Chondrocyte (in vitro differentiated cells): ENCODE measurements around the gene METTL25B. TPM values are rescaled to one million over a fixed set of nuclear protein-coding genes. Genes with fewer than 3 reads are reported as not detected.

Experiments
- DNase-seq: peaks from one replicate; pipeline ENCODE4 v3.0.0; 2021; ENCODE audit warnings: mixed read lengths, low spot score
- H3K27ac Mint-ChIP-seq: one replicate; pipeline ENCODE4 v1.8.0; 2021; ENCODE audit warnings: mild to moderate bottlenecking, moderate library complexity, mixed read lengths; ENCODE audit not compliant: unreplicated experiment
- H3K27me3 Mint-ChIP-seq: 2 replicates; pipeline ENCODE4 v1.8.0; 2021; ENCODE audit warnings: low read depth, mixed read lengths
- H3K36me3 Mint-ChIP-seq: 2 replicates; pipeline ENCODE4 v1.8.0; 2021; ENCODE audit warnings: low read depth, mixed read lengths
- H3K4me1 Mint-ChIP-seq: 2 replicates; pipeline ENCODE4 v1.8.0; 2021; ENCODE audit warnings: low read depth, mild to moderate bottlenecking, mixed read lengths
- H3K4me3 Mint-ChIP-seq: one replicate; pipeline ENCODE4 v1.8.0; 2021; ENCODE audit warnings: mild to moderate bottlenecking, moderate library complexity, mixed read lengths; ENCODE audit not compliant: unreplicated experiment
- H3K9me3 Mint-ChIP-seq: 2 replicates; pipeline ENCODE4 v1.8.0; 2021; ENCODE audit warnings: low read depth, mixed read lengths
- total RNA-seq: library from RNA; stranded (reverse); gene quantifications from 3 replicates; pipeline ENCODE4 v1.2.1, GENCODE V29; 2021
- TF ChIP-seq, protein P1 (sequence below): fragments of 200-600 bp; sonication (generic); IDR thresholded peaks from 2 replicates; pipeline ENCODE4 v1.5.0; 2021; ENCODE audit warnings: antibody characterized with exemption, mild to moderate bottlenecking, moderate library complexity

The METTL25B gene
- total RNA-seq, 1 donor from 2014 or later = 11.4 TPM

DNA sequence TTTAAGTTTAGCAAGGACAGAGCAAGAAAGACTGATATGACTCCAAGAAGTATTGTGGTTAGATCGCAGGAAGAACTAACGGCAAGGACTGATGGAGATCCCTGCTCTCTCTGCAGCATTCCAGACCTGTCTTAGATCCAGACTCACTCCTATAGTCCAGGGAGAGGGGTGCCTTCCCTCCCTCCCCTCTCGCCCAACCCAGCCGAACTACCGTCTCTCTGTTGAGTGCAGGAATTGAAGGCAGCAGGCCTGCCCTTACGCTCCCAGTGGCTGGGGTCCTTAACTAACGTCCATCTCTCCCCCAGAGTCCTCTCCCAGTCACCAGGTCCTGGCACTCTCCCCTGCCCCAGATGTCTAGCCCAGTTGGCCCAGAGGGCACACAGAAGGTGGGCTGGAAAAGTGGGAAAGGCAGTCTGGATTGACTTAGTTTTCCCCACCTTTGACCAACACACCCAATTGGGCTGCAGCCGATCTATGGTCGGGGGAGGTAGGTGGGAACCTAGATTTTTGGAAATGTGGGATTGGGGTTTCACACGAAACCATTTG is 24.0 kb upstream of the METTL25B start:
- peak overlapping the region; percentile 81 for H3K4me3 Mint-ChIP-seq
- H3K4me1 Mint-ChIP-seq = peaks cover 60% of the 10 kb centered on the region
- DNase-seq = no peak
- no peaks in the 10 kb centered on the region for H3K27me3 Mint-ChIP-seq
- TF ChIP-seq, protein P1, sequence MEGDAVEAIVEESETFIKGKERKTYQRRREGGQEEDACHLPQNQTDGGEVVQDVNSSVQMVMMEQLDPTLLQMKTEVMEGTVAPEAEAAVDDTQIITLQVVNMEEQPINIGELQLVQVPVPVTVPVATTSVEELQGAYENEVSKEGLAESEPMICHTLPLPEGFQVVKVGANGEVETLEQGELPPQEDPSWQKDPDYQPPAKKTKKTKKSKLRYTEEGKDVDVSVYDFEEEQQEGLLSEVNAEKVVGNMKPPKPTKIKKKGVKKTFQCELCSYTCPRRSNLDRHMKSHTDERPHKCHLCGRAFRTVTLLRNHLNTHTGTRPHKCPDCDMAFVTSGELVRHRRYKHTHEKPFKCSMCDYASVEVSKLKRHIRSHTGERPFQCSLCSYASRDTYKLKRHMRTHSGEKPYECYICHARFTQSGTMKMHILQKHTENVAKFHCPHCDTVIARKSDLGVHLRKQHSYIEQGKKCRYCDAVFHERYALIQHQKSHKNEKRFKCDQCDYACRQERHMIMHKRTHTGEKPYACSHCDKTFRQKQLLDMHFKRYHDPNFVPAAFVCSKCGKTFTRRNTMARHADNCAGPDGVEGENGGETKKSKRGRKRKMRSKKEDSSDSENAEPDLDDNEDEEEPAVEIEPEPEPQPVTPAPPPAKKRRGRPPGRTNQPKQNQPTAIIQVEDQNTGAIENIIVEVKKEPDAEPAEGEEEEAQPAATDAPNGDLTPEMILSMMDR = no peak
- H3K27ac Mint-ChIP-seq = peak overlapping the region; percentile 63
- peaks cover 8% of the 10 kb centered on the region for H3K36me3 Mint-ChIP-seq
- H3K9me3 Mint-ChIP-seq = no peaks in the 10 kb centered on the region

DNA sequence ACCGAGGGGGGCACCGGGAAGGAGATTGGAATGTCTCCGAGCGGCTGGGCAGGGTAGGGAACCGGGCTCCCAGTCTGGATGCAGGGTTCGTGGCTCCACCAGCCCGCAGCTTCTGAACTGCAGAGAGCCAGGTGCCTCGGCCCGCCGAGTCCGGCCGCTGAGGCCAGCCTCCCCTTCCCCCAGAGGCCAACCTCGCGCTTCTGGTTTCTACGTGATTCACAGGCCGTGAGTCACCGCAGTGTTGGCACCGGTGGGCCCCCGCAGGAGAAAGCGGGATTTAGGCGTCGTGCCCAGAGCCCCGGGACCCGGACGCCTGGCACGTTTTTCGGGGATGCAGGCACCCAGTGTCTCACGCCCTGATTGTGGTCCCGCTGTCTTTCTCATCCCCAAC is 23.3 kb upstream of the METTL25B start:
- Mint-ChIP-seq H3K27me3 (no peaks in the 10 kb centered on the region), H3K9me3 (no peaks in the 10 kb centered on the region), H3K27ac (peak overlapping the region; percentile 79), H3K36me3 (peaks cover 4% of the 10 kb centered on the region), H3K4me1 (peaks cover 67% of the 10 kb centered on the region), H3K4me3 (peak overlapping the region; percentile 81)
- no peak for DNase-seq
- TF ChIP-seq, protein P1 = no peak

DNA sequence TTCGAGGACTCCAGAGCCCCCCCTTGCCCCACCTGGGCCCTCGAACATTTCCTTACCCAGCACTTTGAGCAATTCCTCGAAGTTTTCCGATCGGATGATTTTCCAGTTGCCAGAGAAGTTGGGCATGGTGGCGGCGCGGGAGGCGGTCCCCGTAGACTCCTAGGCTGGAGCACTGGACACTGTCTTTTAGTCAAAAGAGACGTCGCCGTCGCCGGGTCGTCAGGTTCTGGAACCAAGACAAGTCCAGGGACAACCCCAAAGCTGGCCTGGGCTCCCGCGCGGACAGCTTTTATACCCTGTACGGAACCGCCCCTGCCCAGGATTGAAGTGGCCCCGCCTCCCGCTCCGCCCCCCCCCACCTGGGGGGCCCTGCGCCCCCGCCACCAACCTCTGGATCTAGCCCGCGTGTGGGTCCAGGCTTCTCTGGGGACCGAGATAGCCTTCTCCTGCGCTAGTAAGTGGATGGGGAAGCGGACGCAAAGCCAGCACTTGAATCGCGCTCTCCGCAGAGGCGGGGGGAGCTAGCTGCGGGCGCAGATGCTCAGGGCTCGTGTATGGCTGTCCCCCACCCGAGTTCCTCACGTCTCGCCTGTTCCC is 22.9 kb upstream of the METTL25B start, which contains the start of gene CRABP2:
Gene CRABP2 (minus strand): TSS at position 263 of the 597 bp plus-strand sequence. CDS start 137 bp downstream, at position 126.
- Mint-ChIP-seq H3K27me3 (no peaks in the 10 kb centered on the region), H3K9me3 (no peaks in the 10 kb centered on the region), H3K27ac (peak within 1 kb of the TSS; percentile 85), H3K4me3 (peak within 1 kb of the TSS; percentile 81), H3K36me3 (peaks cover 3% of the 10 kb centered on the region), H3K4me1 (peaks cover 72% of the 10 kb centered on the region)
- DNase-seq = no peak
- TF ChIP-seq, protein P1 = no peak

DNA sequence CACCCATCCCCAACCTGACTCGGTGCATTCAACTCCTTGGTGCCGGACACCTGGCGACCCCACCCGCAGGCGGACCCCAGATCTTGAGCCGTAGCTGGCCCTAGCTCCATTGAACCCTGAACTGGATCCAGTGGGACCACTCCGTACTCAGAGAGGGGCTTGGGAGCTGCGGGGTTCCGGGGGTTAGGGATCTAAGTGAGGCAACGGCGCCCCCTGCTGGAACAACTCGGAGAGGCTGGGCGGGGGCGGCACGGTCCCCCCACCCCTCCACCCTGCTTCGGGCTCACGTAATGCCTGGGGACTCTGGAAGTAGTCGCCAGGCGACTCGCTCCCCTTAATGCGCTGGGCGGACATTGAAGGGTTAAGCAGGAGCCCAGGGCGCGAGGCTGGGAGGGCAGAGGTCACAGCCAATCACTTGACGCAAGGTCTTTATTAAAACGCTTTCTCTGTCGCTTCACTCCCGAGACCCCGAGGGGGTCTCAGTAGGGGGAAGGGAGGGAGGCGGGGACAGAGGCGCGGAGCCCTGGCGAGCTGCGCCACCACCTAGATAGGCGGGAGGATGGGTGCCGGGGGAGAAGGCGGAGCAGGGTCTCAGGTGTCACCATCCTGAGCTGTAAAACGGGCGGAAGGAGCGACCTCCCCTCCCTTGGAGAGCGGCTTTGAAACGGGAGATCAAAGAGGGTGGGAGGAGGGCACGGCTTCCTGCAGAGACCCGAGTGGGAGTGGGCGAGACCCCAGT is 22.2 kb upstream of the METTL25B start:
- peak overlapping the region; percentile 85 for H3K27ac Mint-ChIP-seq
- TF ChIP-seq, protein P1 = peak; percentile 99

DNA sequence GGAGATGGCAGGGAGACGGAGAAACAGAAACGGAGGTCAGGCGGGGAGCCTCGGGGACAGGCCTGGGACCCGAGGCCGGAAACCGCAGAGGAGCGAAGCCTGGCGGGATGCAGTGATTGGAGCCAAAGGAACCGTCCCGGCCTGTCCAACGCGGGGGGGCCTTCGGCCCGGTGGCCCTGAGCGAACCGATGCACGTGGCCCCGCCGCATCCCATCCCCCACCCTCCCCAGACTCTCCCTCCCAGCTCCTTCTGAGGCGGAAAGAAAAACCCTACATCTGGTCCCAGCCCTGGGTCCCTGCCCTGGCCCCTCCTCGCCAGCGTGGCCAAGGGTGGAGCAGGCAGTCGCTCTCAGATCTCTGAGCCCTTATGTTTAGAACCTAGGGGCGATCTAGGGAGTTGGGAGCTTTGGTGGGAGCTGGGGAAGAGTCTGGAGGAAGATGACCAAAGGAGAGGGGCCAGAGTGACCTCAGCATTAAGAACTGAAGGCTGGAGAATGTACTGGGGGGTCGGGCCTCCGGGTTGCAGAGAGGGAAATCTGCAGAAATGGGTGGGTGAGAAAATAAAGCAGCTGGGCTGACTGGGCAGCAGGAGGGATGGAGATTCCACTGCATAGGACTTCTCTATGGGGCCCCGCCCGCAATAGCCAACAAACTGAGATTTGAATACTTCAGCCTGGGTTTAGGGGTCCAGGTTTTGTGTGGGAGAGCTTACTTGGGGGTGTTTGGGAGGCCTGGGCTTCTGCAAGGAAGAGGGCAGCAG is 21.4 kb upstream of the METTL25B start:
- no peak for DNase-seq
- no peaks in the 10 kb centered on the region for H3K27me3 Mint-ChIP-seq
- peak overlapping the region; percentile 87 for H3K27ac Mint-ChIP-seq
- H3K4me3 Mint-ChIP-seq = peak overlapping the region; percentile 81
- no peaks in the 10 kb centered on the region for H3K36me3 Mint-ChIP-seq
- TF ChIP-seq, protein P1 = no peak
- no peaks in the 10 kb centered on the region for H3K9me3 Mint-ChIP-seq
- H3K4me1 Mint-ChIP-seq = peaks cover 85% of the 10 kb centered on the region

More for the DNA sequence above, 22.2 kb upstream of the METTL25B start:
- H3K4me1 Mint-ChIP-seq = peaks cover 79% of the 10 kb centered on the region
- H3K36me3 Mint-ChIP-seq = no peaks in the 10 kb centered on the region
- H3K9me3 Mint-ChIP-seq = no peaks in the 10 kb centered on the region
- DNase-seq = no peak
- peak overlapping the region; percentile 81 for H3K4me3 Mint-ChIP-seq
- H3K27me3 Mint-ChIP-seq = no peaks in the 10 kb centered on the region
